Thymus (tissue), 11 donors: ENCODE measurements around the gene CUX1. TPM values are rescaled to one million over a fixed set of nuclear protein-coding genes. Genes with fewer than 3 reads are reported as not detected.
"Not testable (repeated sequence)": the region's sequence is repeated elsewhere in the genome, so short reads cannot be mapped to it uniquely, and the experiment has no call there.

Experiments
- DNase-seq, 9 donors: peaks; one replicate each; pipeline ENCODE4 v3.0.0-alpha.2; 2013; ENCODE audit warnings: low spot score in 9 of 9, low read depth in 6 of 9, missing footprints in 1 of 9
- H3K27ac ChIP-seq, 2 donors: one replicate each; pipeline ENCODE4 v1.5.1; 2013; ENCODE audit warnings: control low read depth in 1 of 2, low read depth in 1 of 2, low read length in 1 of 2, mild to moderate bottlenecking in 1 of 2, moderate library complexity in 1 of 2
- H3K27me3 ChIP-seq, 2 donors: one replicate each; pipeline ENCODE4 v1.5.1; 2013; ENCODE audit warnings: low read length in 1 of 2; ENCODE audit not compliant: control insufficient read depth in 2 of 2, insufficient read depth in 1 of 2
- H3K36me3 ChIP-seq, 2 donors: one replicate each; pipeline ENCODE4 v1.5.1; 2013; ENCODE audit warnings: low read length in 1 of 2, mild to moderate bottlenecking in 1 of 2, moderate library complexity in 1 of 2; ENCODE audit not compliant: control insufficient read depth in 2 of 2, insufficient read depth in 2 of 2
- H3K4me1 ChIP-seq, 2 donors: one replicate each; pipeline ENCODE4 v1.5.1; 2013; ENCODE audit warnings: low read length in 2 of 2; ENCODE audit not compliant: control insufficient read depth in 2 of 2, insufficient read depth in 2 of 2
- H3K4me3 ChIP-seq, 2 donors: one replicate each; pipeline ENCODE4 v1.5.1; 2013; ENCODE audit warnings: low read length in 2 of 2, control low read depth in 1 of 2, mild to moderate bottlenecking in 1 of 2
- H3K9me3 ChIP-seq, 2 donors: one replicate each; pipeline ENCODE4 v1.5.1; 2013; ENCODE audit warnings: low read length in 1 of 2, mild to moderate bottlenecking in 1 of 2; ENCODE audit not compliant: control insufficient read depth in 2 of 2, insufficient read depth in 1 of 2
- WGBS: extraction: QIAGEN DNeasy Blood & Tissue Kit; methylation state at CpG from one replicate; pipeline ENCODE4 v1.1.7; 2013; 5-methylcytosine and 5-hydroxymethylcytosine counted together
- polyA plus RNA-seq: library from polyadenylated mRNA; stranded (reverse); fragments of 200-250 nt; gene quantifications from one replicate; pipeline ENCODE4 v1.2.3, GENCODE V29; 2013
- total RNA-seq: library from RNA; stranded (reverse); fragments of 120-200 nt; gene quantifications from one replicate; pipeline ENCODE4 v1.2.4, GENCODE V29; 2013
- donor health status: healthy.

Gene CUX1
- total and polyA plus RNA-seq, 2 donors, result 27.8 to 35.0 TPM

GRCh38 chr7:102009628-102010027, 192.2 kb downstream of the CUX1 start:
- Histone ChIP-seq H3K4me3 (no peak overlapping the region), H3K4me1 (no peaks in the 10 kb centered on the region), H3K27me3 (no peaks in the 10 kb centered on the region), H3K27ac (no peak overlapping the region), H3K9me3 (no peaks in the 10 kb centered on the region), H3K36me3 (peaks cover 3 to 10% of the 10 kb centered on the region in 2 donors)
- DNase-seq, result no peak
- WGBS, result 96% methylated on average over 5 of the region's 5 CpGs

DNA sequence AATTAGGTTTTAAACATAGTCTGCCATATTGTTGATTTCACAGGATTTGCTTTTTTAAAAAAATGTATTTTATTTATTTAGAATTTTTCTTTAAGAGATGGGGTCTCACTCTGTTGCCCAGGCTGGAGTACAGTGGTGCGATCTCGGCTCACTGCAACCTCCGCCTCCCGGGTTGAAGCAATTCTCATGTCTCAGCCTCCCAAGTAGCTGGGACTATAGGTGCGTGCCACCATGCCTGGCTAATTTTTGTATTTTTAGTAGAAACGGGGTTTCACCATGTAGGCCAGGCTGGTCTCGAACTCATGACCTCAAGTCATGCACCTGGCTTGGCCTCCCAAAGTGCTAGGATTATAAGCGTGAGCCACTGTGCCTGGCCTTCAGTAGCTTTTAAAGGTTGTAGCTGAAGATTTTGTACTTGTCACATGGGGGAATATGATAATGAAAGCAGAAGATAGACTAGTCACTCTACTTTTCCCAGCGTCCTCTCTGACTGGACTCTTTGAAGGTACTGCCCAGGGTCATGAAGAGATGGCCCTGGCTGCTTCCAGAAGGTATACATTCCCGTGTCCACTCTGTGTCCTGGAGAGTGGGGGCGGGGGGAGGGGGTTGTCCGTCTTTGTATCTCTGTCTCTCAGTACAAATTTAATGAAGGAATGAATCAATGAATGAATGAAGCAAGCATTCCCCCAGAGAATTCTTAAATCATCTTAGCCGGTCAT, 194.8 kb downstream of the CUX1 start:
- not testable (repeated sequence) for H3K4me1 ChIP-seq, H3K27me3 ChIP-seq, H3K4me3 ChIP-seq, DNase-seq, H3K27ac ChIP-seq, H3K9me3 ChIP-seq
- WGBS, result 98% methylated on average over 13 of the region's 13 CpGs
- peaks cover 0 to 10% of the 10 kb centered on the region in 2 donors for H3K36me3 ChIP-seq

GRCh38 chr7:102012941-102013461, 195.6 kb downstream of the CUX1 start:
- Histone ChIP-seq H3K27me3 (no peaks in the 10 kb centered on the region), H3K36me3 (peaks cover 0 to 10% of the 10 kb centered on the region in 2 donors), H3K9me3 (no peaks in the 10 kb centered on the region), H3K27ac (no peak overlapping the region), H3K4me3 (no peak overlapping the region), H3K4me1 (no peaks in the 10 kb centered on the region)
- no peak for DNase-seq
- WGBS, result 92% methylated on average over 9 of the region's 9 CpGs

DNA sequence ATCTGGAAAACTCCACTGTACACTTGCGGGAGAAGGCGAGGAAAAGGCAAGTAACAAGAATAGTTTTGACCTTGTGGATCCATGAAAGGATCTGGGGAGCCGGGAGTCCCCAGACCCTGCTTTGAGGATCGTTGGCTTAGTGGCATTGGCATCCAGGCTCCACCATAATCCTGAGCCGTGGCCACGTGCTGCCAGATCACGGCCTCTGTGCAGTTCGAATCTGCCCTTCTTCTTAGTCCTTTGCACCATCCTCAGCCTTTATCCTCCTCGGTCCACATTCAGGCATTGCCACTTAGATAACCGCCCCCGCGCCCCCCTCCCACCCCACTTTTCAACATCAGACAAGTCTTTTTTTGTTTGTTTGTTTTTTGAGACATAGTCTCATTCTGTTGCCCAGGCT, 201.4 kb downstream of the CUX1 start:
- Histone ChIP-seq H3K4me1 (peaks cover 7 to 9% of the 10 kb centered on the region in 2 donors), H3K27ac (no peak overlapping the region), H3K27me3 (no peaks in the 10 kb centered on the region), H3K4me3 (no peak overlapping the region), H3K36me3 (peaks cover 4 to 9% of the 10 kb centered on the region in 2 donors), H3K9me3 (no peaks in the 10 kb centered on the region)
- 94% methylated on average over 12 of the region's 12 CpGs for WGBS
- DNase-seq, result no peak

- H3K27me3 ChIP-seq, result no peaks in the 10 kb centered on the region
- no peak overlapping the region for H3K4me3 ChIP-seq
- H3K27ac ChIP-seq, result no peak overlapping the region
- no peaks in the 10 kb centered on the region for H3K9me3 ChIP-seq
- peaks cover 13% of the 10 kb centered on the region in 2 donors for H3K4me1 ChIP-seq
- WGBS, result 97% methylated on average over 7 of the region's 7 CpGs
- DNase-seq, result no peak
- H3K36me3 ChIP-seq, result peaks cover 4 to 6% of the 10 kb centered on the region in 2 donors
Measured at GRCh38 chr7:102019461-102019860, 202.0 kb downstream of the CUX1 start.

DNA sequence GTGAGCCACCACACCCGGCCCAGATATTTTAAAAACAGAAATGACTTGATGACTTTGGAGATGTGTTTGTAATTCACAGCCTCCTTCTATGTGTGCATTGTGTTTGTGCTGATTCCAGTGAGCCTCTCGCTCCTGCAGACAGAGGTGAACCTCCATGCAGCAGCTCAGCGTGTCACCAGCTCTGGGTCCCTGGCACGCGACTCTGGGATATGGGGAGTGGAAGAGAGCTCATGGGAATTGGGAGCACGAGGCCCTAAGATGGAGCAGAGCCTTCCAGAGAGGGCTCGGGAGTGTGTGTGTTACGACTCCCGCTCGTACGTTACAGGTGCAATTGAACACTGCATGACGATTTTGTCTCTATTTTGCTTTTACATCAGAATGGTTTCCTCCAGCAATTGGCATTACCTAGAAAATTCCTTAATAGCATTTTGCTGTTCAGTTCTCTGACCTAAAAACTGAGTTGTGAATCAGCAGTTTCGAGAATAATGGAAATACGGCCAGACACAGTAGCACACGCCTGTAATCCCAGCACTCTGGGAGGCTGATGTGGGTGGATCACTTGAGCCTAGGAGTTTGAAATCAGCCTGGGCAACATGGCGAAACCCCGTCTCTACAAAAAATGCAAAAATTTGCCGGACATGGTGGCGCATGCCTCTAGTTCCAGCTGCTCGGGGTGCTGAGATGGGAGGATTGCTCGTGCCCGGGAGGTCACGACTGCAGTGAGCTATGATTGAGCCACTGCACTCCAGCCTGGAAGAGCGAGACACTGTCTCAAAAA, 204.6 kb downstream of the CUX1 start:
- WGBS, result 93% methylated on average over 24 of the region's 24 CpGs

GRCh38 chr7:102024005-102024768, 206.8 kb downstream of the CUX1 start:
- Histone ChIP-seq H3K27ac (peak overlapping the region; percentile 48 to 72), H3K9me3 (no peaks in the 10 kb centered on the region), H3K36me3 (peaks cover 6% of the 10 kb centered on the region in 2 donors), H3K4me3 (no peak overlapping the region), H3K27me3 (no peaks in the 10 kb centered on the region), H3K4me1 (peaks cover 37 to 60% of the 10 kb centered on the region in 2 donors)
- DNase-seq, result peak in 1 of 9 donors; percentile 43
- WGBS, result 85% methylated on average over 10 of the region's 10 CpGs

More for the DNA sequence above, 204.6 kb downstream of the CUX1 start:
- H3K27me3 ChIP-seq, result no peaks in the 10 kb centered on the region
- H3K36me3 ChIP-seq, result peaks cover 4 to 6% of the 10 kb centered on the region in 2 donors
- no peak overlapping the region for H3K27ac ChIP-seq
- H3K4me1 ChIP-seq, result peaks cover 23 to 39% of the 10 kb centered on the region in 2 donors
- no peaks in the 10 kb centered on the region for H3K9me3 ChIP-seq
- DNase-seq, result no peak
- H3K4me3 ChIP-seq, result no peak overlapping the region

GRCh38 chr7:102024769-102025391, 207.5 kb downstream of the CUX1 start:
- DNase-seq, result peak in 3 of 9 donors; percentile 45 to 67 (median 51)
- Histone ChIP-seq H3K4me1 (peaks cover 43 to 67% of the 10 kb centered on the region in 2 donors), H3K36me3 (peaks cover 6 to 12% of the 10 kb centered on the region in 2 donors), H3K4me3 (no peak overlapping the region), H3K9me3 (no peaks in the 10 kb centered on the region), H3K27me3 (no peaks in the 10 kb centered on the region), H3K27ac (peak overlapping the region in 1 of 2 donors; percentile 48)
- WGBS, result 81% methylated on average over 15 of the region's 15 CpGs
